ENCODE results near the gene MMP1.
"Not testable (repeated sequence)": the region's sequence is repeated elsewhere in the genome, so short reads cannot be mapped to it uniquely, and the experiment has no call there.

MMP1 gene

DNA sequence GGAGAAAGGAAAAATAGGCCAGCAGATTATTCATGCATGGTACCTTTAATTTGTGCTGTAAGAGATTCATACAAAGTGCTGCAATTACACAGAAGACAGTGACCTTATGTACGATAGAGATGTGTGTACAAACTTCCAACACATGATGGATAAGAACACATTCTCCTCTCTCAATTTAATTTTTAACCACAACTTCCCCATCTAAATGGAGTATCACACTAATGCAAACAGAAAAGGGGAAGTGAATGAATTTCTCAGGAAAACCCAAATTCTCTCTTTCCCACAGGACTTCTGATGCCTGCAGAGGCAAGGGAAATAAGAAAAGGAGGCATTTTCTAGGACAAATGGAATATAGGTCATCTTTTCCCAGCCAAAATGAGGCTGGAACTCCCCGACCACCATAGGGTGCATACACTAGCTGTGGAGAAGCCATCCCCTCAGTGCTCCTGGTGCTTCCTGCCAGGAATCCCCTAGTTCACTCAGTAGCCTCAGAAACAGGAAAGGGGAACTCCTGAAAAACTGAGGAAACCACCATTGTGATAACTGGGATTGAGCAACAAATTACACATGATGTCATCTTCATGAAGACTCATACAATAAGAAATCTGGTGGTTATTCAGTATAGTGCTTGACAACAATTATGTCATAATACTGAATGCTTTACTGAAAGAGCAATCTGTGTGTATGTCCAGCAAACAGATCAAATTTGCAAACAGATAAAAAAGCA is 40.0 kb downstream of the MMP1 start:
- no peak for DNase-seq

DNA sequence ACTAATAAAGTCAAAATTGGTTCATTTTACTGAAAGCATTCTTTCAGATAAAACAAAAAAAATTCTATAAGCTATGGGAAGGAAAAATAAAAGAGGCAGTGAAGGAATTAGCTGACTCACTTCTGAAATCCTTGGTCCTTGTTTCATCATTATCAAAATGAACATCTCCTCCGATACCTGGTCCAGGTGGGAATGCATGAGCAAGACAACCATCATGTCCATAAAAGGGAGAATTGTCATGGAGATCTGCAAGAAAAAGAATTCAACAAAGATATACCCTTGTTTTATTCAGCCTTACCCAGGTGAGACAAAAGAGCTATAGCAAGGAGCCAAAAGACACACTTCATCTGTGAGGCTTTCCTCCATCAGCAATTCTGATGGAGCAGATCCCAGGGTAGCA is 44.7 kb downstream of the MMP1 start:
- DNase-seq: no peak

DNA sequence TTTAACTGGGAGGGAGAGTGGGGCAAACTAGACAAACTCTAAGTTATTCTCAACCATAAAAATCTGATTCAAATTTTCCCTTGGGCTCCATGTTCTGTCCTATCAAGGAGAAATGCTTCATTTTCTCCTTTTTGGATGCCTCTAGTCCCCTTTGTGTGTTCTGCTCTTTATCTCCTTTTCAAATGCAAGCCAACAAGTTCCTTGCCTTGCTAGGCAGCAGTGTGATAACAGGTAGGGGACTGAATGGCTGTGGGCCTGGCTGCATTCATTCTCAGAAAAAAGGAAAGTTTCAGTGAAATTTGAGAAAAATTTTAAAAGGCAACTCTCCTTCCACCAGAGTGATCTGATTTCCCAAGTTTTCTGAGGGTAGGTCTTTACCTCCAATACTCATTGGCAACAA is 46.3 kb downstream of the MMP1 start:
- DNase-seq: no peak

DNA sequence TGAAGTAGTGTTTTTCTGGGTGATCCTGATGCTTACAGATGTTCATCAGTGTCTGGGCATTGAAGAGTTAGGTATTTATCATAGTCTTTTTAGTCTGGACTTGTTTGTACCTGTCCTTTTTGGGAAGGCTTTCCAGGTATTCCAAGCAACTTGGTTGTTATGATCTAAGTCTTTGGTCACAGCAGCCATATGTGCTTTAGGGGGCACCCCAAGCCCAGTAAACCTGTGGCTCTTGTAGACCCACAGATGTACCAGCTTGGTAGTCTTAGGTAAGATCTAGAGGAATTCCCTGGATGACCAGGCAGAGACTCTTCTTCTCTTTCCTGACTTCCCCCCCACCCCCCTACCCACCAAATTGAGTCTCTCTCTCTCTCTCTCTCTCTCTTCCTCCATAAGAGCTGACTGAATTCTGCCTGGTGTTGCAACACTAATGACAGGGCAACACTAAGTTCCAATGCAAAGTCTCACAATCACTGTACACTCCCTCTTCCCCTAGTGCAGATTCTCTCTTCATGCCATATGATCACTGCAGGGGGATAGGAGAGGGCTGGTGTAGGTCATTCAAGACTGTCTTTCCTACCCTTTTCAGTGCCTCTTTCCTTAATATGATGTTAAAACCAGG is 48.7 kb downstream of the MMP1 start:
- no peak for DNase-seq

DNA sequence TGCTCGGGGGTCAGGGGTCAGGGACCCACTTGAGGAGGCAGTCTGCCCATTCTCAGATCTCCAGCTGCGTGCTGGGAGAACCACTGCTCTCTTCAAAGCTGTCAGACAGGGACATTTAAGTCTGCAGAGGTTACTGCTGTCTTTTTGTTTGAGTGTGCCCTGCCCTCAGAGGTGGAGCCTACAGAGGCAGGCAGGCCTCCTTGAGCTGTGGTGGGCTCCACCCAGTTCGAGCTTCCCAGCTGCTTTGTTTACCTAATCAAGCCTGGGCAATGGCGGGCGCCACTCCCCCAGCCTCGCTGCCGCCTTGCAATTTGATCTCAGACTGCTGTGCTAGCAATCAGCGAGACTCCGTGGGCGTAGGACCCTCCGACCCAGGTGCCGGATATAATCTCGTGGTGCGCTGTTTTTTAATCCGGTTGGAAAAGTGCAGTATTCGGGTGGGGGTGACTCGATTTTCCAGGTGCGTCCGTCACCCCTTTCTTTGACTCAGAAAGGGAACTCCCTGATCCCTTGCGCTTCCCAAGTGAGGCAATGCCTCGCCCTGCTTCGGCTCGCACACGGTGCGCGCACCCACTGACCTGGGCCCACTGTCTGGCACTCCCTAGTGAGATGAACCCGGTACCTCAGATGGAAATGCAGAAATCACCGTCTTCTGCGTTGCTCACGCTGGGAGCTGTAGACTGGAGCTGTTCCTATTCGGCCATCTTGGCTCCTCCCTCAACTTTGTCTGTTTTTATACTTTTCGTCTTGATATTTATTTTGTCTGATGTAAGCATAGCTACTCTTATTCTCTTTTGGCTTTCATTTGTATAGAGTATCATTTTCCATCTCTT is 51.0 kb downstream of the MMP1 start:
- not testable (repeated sequence) for DNase-seq

All from activated naive CD4-positive, alpha-beta T cell treated with anti-CD3 and anti-CD28 coated beads, Interleukin-2, amount 50 U/mL, for 16 hours (primary cell).